K562 (cell line): ENCODE results near the gene ERAP2. TPM values are rescaled to one million over a fixed set of nuclear protein-coding genes. Genes with fewer than 3 reads are reported as not detected.
A peak's percentile ranks its signal among the peaks of the same experiment; 100 is the strongest.

Experiments
- ATAC-seq: fragments of 200-7000 bp; cut with Tn5 transposase; 3 replicates; pipeline ENCODE4 v1.9.1; 2020; ENCODE audit warnings: moderate library complexity
- BruUV-seq: library from RNA; stranded (reverse); fragments of 400-500 nt; replicated peaks from 2 replicates; lab custom pipeline; 2021; lab: Mats Ljungman, UMichigan
- CTCF ChIA-PET: fragments of 300-600 bp; formaldehyde crosslinking; extraction: SDS; loops from one replicate; lab custom pipeline; 2021; ENCODE audit warnings: low intra/inter-chr PET ratio; lab: Yijun Ruan, JAX
- POLR2A ChIA-PET: fragments of 300-600, 350-650 bp; sonication (Branson Sonifier 250); formaldehyde crosslinking; extraction: SDS; loops from one replicate; lab custom pipeline; 2021; ENCODE audit warnings: antibody characterized with exemption, inconsistent platforms; lab: Yijun Ruan, JAX
- DNase-seq, 4 experiments: peaks; one replicate each; pipeline versions ENCODE4 v3.0.0 to v3.0.0-alpha.2; 2011 to 2018; ENCODE audit warnings: low spot score in 3 of 4, mixed read lengths in 3 of 4; ENCODE audit errors: extremely low read depth in 1 of 4
- FAIRE-seq: peaks from 2 replicates; lab custom pipeline; 2011; peaks lifted over from hg19 to GRCh38; lab: Jason Lieb, UNC
- H2AFZ ChIP-seq: 2 replicates; pipeline ENCODE4 v1.6.0; 2011; ENCODE audit warnings: low read depth, low read length, control low read depth, inconsistent platforms
- H3K27ac ChIP-seq: fragments of 200-600 bp; 3 replicates; pipeline ENCODE4 v1.8.0; 2011; ENCODE audit warnings: low read depth, mild to moderate bottlenecking, control low read depth, inconsistent platforms, low read length, moderate library complexity, mixed read lengths; ENCODE audit errors: extremely low read depth
- H3K27me3 ChIP-seq, 2 experiments: fragments of 300-600 bp in 1 of 2; 2 replicates in 1 of 2; 3 replicates in 1 of 2; pipeline versions ENCODE4 v1.6.0 to v1.8.0; 2011; ENCODE audit warnings: inconsistent platforms in 2 of 2, low read length in 2 of 2, mild to moderate bottlenecking in 1 of 2, mixed read lengths in 1 of 2, moderate library complexity in 1 of 2; ENCODE audit not compliant: control insufficient read depth in 2 of 2, insufficient read depth in 2 of 2
- H3K36me3 ChIP-seq: fragments of 300-600 bp; 3 replicates; pipeline ENCODE4 v1.8.0; 2011; ENCODE audit warnings: mild to moderate bottlenecking, low read length, inconsistent platforms; ENCODE audit not compliant: control insufficient read depth, insufficient read depth
- H3K4me1 ChIP-seq, 2 experiments: fragments of 200-600 bp in 1 of 2; replicated peaks in 1 of 2; 2 replicates in 1 of 2; 3 replicates in 1 of 2; pipeline versions ENCODE4 v1.5.1 to v1.8.0; 2011; ENCODE audit warnings: inconsistent platforms in 2 of 2, low read length in 2 of 2, mild to moderate bottlenecking in 1 of 2, mixed read lengths in 1 of 2, moderate library complexity in 1 of 2; ENCODE audit not compliant: control insufficient read depth in 2 of 2, insufficient read depth in 2 of 2
- H3K4me2 ChIP-seq: 2 replicates; pipeline ENCODE4 v1.6.1; 2011; ENCODE audit warnings: low read length, control low read depth, inconsistent platforms, mixed read lengths; ENCODE audit not compliant: insufficient read depth
- H3K4me3 ChIP-seq: fragments of 200-600 bp; sonication (generic), shearing (Covaris generic); 2 replicates; pipeline ENCODE4 v1.5.1; 2016; ENCODE audit warnings: control low read depth, inconsistent platforms
- H3K79me2 ChIP-seq: fragments of 200-600 bp; 3 replicates; pipeline ENCODE4 v1.8.0; 2011; ENCODE audit warnings: low read length, inconsistent platforms; ENCODE audit not compliant: control insufficient read depth, insufficient read depth
- H3K9ac ChIP-seq, 2 experiments: 2 replicates each; pipeline versions ENCODE4 v1.6.0 to v1.6.1; 2011; ENCODE audit warnings: low read depth in 2 of 2, low read length in 2 of 2, control low read depth in 1 of 2, inconsistent platforms in 1 of 2, mild to moderate bottlenecking in 1 of 2, mixed read lengths in 1 of 2; ENCODE audit not compliant: insufficient read depth in 1 of 2
- H3K9me1 ChIP-seq: one replicate; pipeline ENCODE4 v1.6.0; 2011; ENCODE audit warnings: inconsistent platforms, mild to moderate bottlenecking, low read length, moderate library complexity; ENCODE audit not compliant: control insufficient read depth, insufficient read depth
- H3K9me3 ChIP-seq: replicated peaks from 2 replicates; pipeline ENCODE4 v1.5.1; 2011; ENCODE audit warnings: low read depth, low read length, inconsistent platforms; ENCODE audit not compliant: control insufficient read depth, insufficient read depth
- H4K20me1 ChIP-seq: replicated peaks from 2 replicates; pipeline ENCODE4 v1.6.1; 2011; ENCODE audit warnings: low read length, inconsistent platforms, mixed read lengths; ENCODE audit not compliant: control insufficient read depth, insufficient read depth
- FOXP1 ChIP-seq: sonication (generic); formaldehyde crosslinking; IDR thresholded peaks from 2 replicates; pipeline ENCODE4 v1.8.0; 2022; ENCODE audit warnings: mild to moderate bottlenecking, missing genetic modification reagents
- KLF6 ChIP-seq: fragments of 250-450 bp; sonication (Bioruptor Pico); IDR thresholded peaks from 2 replicates; pipeline ENCODE4 v1.4.0; 2020; ENCODE audit warnings: mild to moderate bottlenecking, moderate library complexity, borderline replicate concordance
- ZBTB7A ChIP-seq: IDR thresholded peaks from 2 replicates; pipeline ENCODE4 v1.6.1; 2011; ENCODE audit warnings: low read depth, mild to moderate bottlenecking, low read length, moderate library complexity, borderline replicate concordance; ENCODE audit not compliant: control insufficient read depth
- WGBS: fragments of 100-300 bp; shearing (Covaris generic); methylation state at CpG from one replicate; pipeline ENCODE4 v1.1.6; 2016; ENCODE audit warnings: low coverage, mixed read lengths; ENCODE audit not compliant: insufficient coverage; ENCODE audit errors: missing lambda C conversion rate; 5-methylcytosine and 5-hydroxymethylcytosine counted together
- in situ Hi-C: fragments of 300-500 bp; cut with MboI; formaldehyde crosslinking; loops from 4 replicates; pipeline ENCODE4 v1.15.0; 2018; ENCODE audit warnings: inconsistent platforms, mixed read lengths
- intact Hi-C: fragments of 100-400 bp; cut with micrococcal nuclease; formaldehyde crosslinking; loops from 2 replicates; pipeline ENCODE4 v1.14.2; 2022
- polyA plus RNA-seq, 8 experiments: library from polyadenylated mRNA; depleted of rRNA in 4 of 8; stranded (reverse) in 5 of 8; unstranded in 3 of 8; fragments of >200 nt; fragmentation: Nextera tagmentation in 2 of 8; fragmentation: Illumina TruSeq in 1 of 8; extraction: Ambion mirVana in 2 of 8; extraction: Trizol in 1 of 8; gene quantifications; 2 replicates each; pipeline versions ENCODE4 v1.2.1 to v1.2.3, GENCODE V29; 2011 to 2014; ENCODE audit warnings: inconsistent platforms in 1 of 8, missing spikeins in 1 of 8
- total RNA-seq, 7 experiments: library from RNA; depleted of rRNA in 6 of 7; stranded (reverse); fragments of >200 nt in 6 of 7; fragmentation: Illumina TruSeq in 2 of 7; extraction: Trizol in 2 of 7; gene quantifications; 2 replicates each; pipeline versions ENCODE4 v1.2.1 to v1.2.3, GENCODE V29; 2011 to 2021; ENCODE audit warnings: low replicate concordance in 1 of 7
- TF ChIP-seq, protein P1 (sequence below): sonication (generic); formaldehyde crosslinking; IDR thresholded peaks from 2 replicates; pipeline ENCODE4 v1.8.1; 2023; ENCODE audit warnings: mild to moderate bottlenecking, missing genetic modification reagents
- TF ChIP-seq, protein P2 (sequence below): fragments of 250-450 bp; sonication (Bioruptor Pico); IDR thresholded peaks from 2 replicates; pipeline ENCODE4 v1.4.0; 2020; ENCODE audit warnings: mild to moderate bottlenecking
- TF ChIP-seq, protein P3 (sequence below), 3 experiments: IDR thresholded peaks in 2 of 3; conservative IDR thresholded peaks in 1 of 3; 2 replicates each; pipeline ENCODE4 v1.5.1; 2011 to 2012; ENCODE audit warnings: low read length in 3 of 3, mild to moderate bottlenecking in 3 of 3, control low read depth in 2 of 3, improper control_type of control experiment in 1 of 3, inconsistent platforms in 1 of 3, low read depth in 1 of 3, mixed read lengths in 1 of 3, moderate library complexity in 1 of 3; ENCODE audit not compliant: insufficient read depth in 2 of 3

The ERAP2 gene
- total and polyA plus RNA-seq, 9 of the 15 experiments (the other 6 are each of a cell fraction or from before 2014, with no cell fraction given), result 0.93 to 4.0 (median 2.1) TPM

DNA sequence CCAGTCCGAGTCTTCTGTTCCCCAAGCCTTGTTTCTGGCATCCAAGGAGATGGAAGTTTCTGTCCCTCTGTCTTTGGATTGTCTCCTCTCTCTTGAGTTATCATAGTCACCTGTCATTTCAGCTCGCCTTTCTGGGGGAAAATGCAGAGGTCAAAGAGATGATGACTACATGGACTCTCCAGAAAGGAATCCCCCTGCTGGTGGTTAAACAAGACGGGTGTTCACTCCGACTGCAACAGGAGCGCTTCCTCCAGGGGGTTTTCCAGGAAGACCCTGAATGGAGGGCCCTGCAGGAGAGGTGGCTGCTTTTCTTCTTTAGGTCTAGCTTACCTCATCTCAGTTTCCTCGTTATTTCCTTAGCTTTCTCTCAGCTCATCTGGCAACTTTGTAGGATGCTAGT is 25.1 kb downstream of the ERAP2 start:
- H3K9me3 ChIP-seq, result no peaks in the 10 kb centered on the region
- peak; percentile 60; the same call in 2 of the 3 replicates for ATAC-seq
- H3K9me1 ChIP-seq, result no peaks in the 10 kb centered on the region
- 69% methylated on average over 6 of the region's 6 CpGs for WGBS
- no peak overlapping the region for H2AFZ ChIP-seq
- no peak overlapping the region for H3K27ac ChIP-seq
- no peaks in the 10 kb centered on the region for H3K27me3 ChIP-seq
- FAIRE-seq, result no peak
- H3K4me1 ChIP-seq, result no peaks in the 10 kb centered on the region
- DNase-seq, result peak in 1 of 4 experiments; percentile 21
- no peak overlapping the region for H3K9ac ChIP-seq
- H4K20me1 ChIP-seq, result no peaks in the 10 kb centered on the region
- ChIA-PET CTCF (no interaction called here), POLR2A (no interaction called here)
- H3K4me2 ChIP-seq, result no peak overlapping the region
- no peak overlapping the region for H3K4me3 ChIP-seq
- no peaks in the 10 kb centered on the region for H3K36me3 ChIP-seq
- BruUV-seq, result no TSS peak
- TF ChIP-seq, protein P1, sequence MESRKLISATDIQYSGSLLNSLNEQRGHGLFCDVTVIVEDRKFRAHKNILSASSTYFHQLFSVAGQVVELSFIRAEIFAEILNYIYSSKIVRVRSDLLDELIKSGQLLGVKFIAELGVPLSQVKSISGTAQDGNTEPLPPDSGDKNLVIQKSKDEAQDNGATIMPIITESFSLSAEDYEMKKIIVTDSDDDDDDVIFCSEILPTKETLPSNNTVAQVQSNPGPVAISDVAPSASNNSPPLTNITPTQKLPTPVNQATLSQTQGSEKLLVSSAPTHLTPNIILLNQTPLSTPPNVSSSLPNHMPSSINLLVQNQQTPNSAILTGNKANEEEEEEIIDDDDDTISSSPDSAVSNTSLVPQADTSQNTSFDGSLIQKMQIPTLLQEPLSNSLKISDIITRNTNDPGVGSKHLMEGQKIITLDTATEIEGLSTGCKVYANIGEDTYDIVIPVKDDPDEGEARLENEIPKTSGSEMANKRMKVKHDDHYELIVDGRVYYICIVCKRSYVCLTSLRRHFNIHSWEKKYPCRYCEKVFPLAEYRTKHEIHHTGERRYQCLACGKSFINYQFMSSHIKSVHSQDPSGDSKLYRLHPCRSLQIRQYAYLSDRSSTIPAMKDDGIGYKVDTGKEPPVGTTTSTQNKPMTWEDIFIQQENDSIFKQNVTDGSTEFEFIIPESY (CRISPR knock-in tag), result peak; percentile 79
- TF ChIP-seq KLF6, result no peak
- TF ChIP-seq, protein P2, sequence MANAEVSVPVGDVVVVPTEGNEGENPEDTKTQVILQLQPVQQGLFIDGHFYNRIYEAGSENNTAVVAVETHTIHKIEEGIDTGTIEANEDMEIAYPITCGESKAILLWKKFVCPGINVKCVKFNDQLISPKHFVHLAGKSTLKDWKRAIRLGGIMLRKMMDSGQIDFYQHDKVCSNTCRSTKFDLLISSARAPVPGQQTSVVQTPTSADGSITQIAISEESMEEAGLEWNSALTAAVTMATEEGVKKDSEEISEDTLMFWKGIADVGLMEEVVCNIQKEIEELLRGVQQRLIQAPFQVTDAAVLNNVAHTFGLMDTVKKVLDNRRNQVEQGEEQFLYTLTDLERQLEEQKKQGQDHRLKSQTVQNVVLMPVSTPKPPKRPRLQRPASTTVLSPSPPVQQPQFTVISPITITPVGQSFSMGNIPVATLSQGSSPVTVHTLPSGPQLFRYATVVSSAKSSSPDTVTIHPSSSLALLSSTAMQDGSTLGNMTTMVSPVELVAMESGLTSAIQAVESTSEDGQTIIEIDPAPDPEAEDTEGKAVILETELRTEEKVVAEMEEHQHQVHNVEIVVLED (CRISPR knock-in tag), result no peak
- TF ChIP-seq ZBTB7A, result 0 out of 2 replicates have a peak, but pooled peaks have one; percentile 39
- TF ChIP-seq, protein P3, sequence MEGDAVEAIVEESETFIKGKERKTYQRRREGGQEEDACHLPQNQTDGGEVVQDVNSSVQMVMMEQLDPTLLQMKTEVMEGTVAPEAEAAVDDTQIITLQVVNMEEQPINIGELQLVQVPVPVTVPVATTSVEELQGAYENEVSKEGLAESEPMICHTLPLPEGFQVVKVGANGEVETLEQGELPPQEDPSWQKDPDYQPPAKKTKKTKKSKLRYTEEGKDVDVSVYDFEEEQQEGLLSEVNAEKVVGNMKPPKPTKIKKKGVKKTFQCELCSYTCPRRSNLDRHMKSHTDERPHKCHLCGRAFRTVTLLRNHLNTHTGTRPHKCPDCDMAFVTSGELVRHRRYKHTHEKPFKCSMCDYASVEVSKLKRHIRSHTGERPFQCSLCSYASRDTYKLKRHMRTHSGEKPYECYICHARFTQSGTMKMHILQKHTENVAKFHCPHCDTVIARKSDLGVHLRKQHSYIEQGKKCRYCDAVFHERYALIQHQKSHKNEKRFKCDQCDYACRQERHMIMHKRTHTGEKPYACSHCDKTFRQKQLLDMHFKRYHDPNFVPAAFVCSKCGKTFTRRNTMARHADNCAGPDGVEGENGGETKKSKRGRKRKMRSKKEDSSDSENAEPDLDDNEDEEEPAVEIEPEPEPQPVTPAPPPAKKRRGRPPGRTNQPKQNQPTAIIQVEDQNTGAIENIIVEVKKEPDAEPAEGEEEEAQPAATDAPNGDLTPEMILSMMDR (IDR thresholded peaks at IDR 0.05 in 2 of 3, conservative IDR thresholded peaks at IDR 0.05 in 1 of 3; ENCODE audit: insufficient read depth in 2 of 3, low read depth in 1 of 3, low read length in 3 of 3), result peak; percentile 38 to 80 (median 47); a peak in 5 of 6 replicates
- no peak for TF ChIP-seq FOXP1 (CRISPR knock-in tag)
- TF ChIP-seq, all 486 proteins: peak for 3
- H3K79me2 ChIP-seq, result no peaks in the 10 kb centered on the region
- in situ Hi-C loops, result no loop called here
- intact Hi-C loops, result no loop called here
